Hepatocyte (in vitro differentiated cells): ENCODE data around the gene TRMT61A. TPM values are rescaled to one million over a fixed set of nuclear protein-coding genes. Genes with fewer than 3 reads are reported as not detected.

Experiments
- DNase-seq: peaks from one replicate; pipeline ENCODE4 v3.0.0-alpha.2; 2016; ENCODE audit warnings: low spot score
- H2AFZ ChIP-seq: fragments of 200-600 bp; sonication (generic); 2 replicates; pipeline ENCODE4 v1.6.0; 2016; ENCODE audit warnings: antibody characterized with exemption, mild to moderate bottlenecking
- H3K27ac ChIP-seq: fragments of 200-600 bp; sonication (generic); 2 replicates; pipeline ENCODE4 v1.5.1; 2016; ENCODE audit warnings: mild to moderate bottlenecking
- H3K27me3 ChIP-seq: fragments of 200-600 bp; sonication (generic); 2 replicates; pipeline ENCODE4 v1.6.1; 2016
- H3K36me3 ChIP-seq: fragments of 200-600 bp; sonication (generic); replicated peaks from 2 replicates; pipeline ENCODE4 v1.5.1; 2016; ENCODE audit warnings: low read depth; ENCODE audit not compliant: insufficient read depth
- H3K4me1 ChIP-seq: fragments of 200-600 bp; sonication (generic); 2 replicates; pipeline ENCODE4 v1.5.1; 2016; ENCODE audit warnings: mild to moderate bottlenecking, moderate library complexity; ENCODE audit not compliant: insufficient read depth
- H3K4me2 ChIP-seq: fragments of 200-600 bp; sonication (generic); 2 replicates; pipeline ENCODE4 v1.6.0; 2016
- H3K4me3 ChIP-seq: fragments of 200-600 bp; sonication (generic); 2 replicates; pipeline ENCODE4 v1.5.1; 2016; ENCODE audit warnings: mild to moderate bottlenecking
- H3K79me2 ChIP-seq: fragments of 200-600 bp; sonication (generic); 2 replicates; pipeline ENCODE4 v1.6.0; 2017; ENCODE audit warnings: mild to moderate bottlenecking
- H3K9me2 ChIP-seq: fragments of 200-600 bp; sonication (generic); replicated peaks from 2 replicates; pipeline ENCODE4 v1.6.0; 2017; ENCODE audit warnings: mild to moderate bottlenecking; ENCODE audit not compliant: insufficient read depth
- H3K9me3 ChIP-seq: fragments of 200-600 bp; sonication (generic); 2 replicates; pipeline ENCODE4 v1.5.1; 2016; ENCODE audit warnings: low read depth, mild to moderate bottlenecking
- H4K20me1 ChIP-seq: fragments of 200-600 bp; sonication (generic); 2 replicates; pipeline ENCODE4 v1.6.0; 2016; ENCODE audit warnings: mild to moderate bottlenecking; ENCODE audit not compliant: insufficient read depth, poor library complexity, severe bottlenecking
- CTCF ChIP-seq: fragments of 200-600 bp; sonication (generic); IDR thresholded peaks from 2 replicates; pipeline ENCODE4 v1.5.1; 2016; ENCODE audit warnings: antibody characterized with exemption, mild to moderate bottlenecking; ENCODE audit not compliant: poor library complexity
- EZH2 ChIP-seq: fragments of 200-600 bp; sonication (generic); IDR thresholded peaks from 2 replicates; pipeline ENCODE4 v1.6.1; 2016; ENCODE audit warnings: antibody characterized with exemption, mild to moderate bottlenecking, borderline replicate concordance
- EZH2phosphoT487 ChIP-seq: fragments of 200-600 bp; sonication (generic); IDR thresholded peaks from one replicate; pipeline ENCODE4 v1.6.1; 2018; ENCODE audit warnings: antibody characterized with exemption, mild to moderate bottlenecking, low read depth, moderate library complexity; ENCODE audit not compliant: unreplicated experiment, severe bottlenecking
- WGBS: methylation state at CpG from one replicate; pipeline ENCODE4 v1.1.6; 2016; ENCODE audit warnings: low lambda C conversion rate; ENCODE audit errors: missing lambda C conversion rate; 5-methylcytosine and 5-hydroxymethylcytosine counted together
- polyA plus RNA-seq: library from polyadenylated mRNA; unstranded; fragments of >200 nt; fragmentation: Nextera tagmentation; extraction: Ambion mirVana; gene quantifications from 2 replicates; pipeline ENCODE4 v1.2.1, GENCODE V29; 2016
- total RNA-seq: library from RNA; depleted of rRNA; stranded (reverse); fragments of >200 nt; gene quantifications from 2 replicates; pipeline ENCODE4 v1.2.3, GENCODE V29; 2014

Gene TRMT61A
- total and polyA plus RNA-seq, 2 experiments from 2014 or later, result 8.9 to 13.2 TPM

DNA sequence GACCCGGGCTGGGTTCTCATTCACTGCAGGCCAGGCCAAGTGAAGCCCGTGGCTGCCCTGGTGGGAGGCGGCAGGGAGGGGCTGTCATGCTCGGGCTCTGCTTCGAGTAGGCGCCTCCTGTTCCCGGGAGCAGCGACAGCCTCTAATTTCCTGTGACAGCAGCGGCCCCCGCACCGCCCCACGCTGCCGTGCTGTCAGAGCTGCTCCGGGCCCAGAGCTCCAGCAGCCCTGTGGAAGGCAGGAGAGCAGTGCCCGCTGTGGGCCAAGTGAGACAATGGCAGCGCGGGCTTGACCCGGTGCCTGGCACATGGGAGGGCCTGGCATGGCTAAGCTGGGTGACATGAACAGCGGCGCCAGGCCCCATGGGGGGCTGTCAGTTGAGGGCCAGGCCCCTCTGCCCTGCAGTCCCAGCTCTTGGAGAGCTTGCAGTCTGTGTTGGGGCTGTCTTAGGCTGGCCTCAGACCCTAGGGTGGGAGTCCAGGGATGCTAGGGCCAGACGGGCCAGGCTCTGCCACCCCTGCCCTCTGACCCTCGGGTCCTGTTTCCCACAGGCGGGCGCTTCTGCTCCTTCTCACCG, 5.1 kb downstream of the TRMT61A start:
- Histone ChIP-seq H4K20me1 (no peaks in the 10 kb centered on the region), H3K4me2 (no peak overlapping the region), H3K9me3 (no peaks in the 10 kb centered on the region), H3K4me3 (no peak overlapping the region), H2AFZ (no peak overlapping the region), H3K4me1 (peaks cover 5% of the 10 kb centered on the region), H3K9me2 (no peaks in the 10 kb centered on the region), H3K27me3 (no peaks in the 10 kb centered on the region), H3K36me3 (no peaks in the 10 kb centered on the region), H3K79me2 (peaks cover 23% of the 10 kb centered on the region), H3K27ac (no peak overlapping the region)
- 97% methylated on average over 25 of the region's 25 CpGs for WGBS
- no peak for DNase-seq
- no peak for TF ChIP-seq EZH2phosphoT487
- TF ChIP-seq EZH2, result no peak
- TF ChIP-seq CTCF, result no peak

GRCh38 chr14:103534576-103535061, 5.6 kb downstream of the TRMT61A start:
- TF ChIP-seq CTCF, result no peak
- TF ChIP-seq EZH2phosphoT487, result no peak
- TF ChIP-seq EZH2, result no peak
- no peak overlapping the region for H3K27ac ChIP-seq
- no peak overlapping the region for H2AFZ ChIP-seq
- H3K4me2 ChIP-seq, result no peak overlapping the region
- no peaks in the 10 kb centered on the region for H4K20me1 ChIP-seq
- no peaks in the 10 kb centered on the region for H3K36me3 ChIP-seq
- H3K4me1 ChIP-seq, result peaks cover 4% of the 10 kb centered on the region
- peaks cover 18% of the 10 kb centered on the region for H3K79me2 ChIP-seq
- no peaks in the 10 kb centered on the region for H3K9me2 ChIP-seq
- 89% methylated on average over 22 of the region's 22 CpGs for WGBS
- no peaks in the 10 kb centered on the region for H3K9me3 ChIP-seq
- H3K4me3 ChIP-seq, result no peak overlapping the region
- no peak for DNase-seq
- no peaks in the 10 kb centered on the region for H3K27me3 ChIP-seq

DNA sequence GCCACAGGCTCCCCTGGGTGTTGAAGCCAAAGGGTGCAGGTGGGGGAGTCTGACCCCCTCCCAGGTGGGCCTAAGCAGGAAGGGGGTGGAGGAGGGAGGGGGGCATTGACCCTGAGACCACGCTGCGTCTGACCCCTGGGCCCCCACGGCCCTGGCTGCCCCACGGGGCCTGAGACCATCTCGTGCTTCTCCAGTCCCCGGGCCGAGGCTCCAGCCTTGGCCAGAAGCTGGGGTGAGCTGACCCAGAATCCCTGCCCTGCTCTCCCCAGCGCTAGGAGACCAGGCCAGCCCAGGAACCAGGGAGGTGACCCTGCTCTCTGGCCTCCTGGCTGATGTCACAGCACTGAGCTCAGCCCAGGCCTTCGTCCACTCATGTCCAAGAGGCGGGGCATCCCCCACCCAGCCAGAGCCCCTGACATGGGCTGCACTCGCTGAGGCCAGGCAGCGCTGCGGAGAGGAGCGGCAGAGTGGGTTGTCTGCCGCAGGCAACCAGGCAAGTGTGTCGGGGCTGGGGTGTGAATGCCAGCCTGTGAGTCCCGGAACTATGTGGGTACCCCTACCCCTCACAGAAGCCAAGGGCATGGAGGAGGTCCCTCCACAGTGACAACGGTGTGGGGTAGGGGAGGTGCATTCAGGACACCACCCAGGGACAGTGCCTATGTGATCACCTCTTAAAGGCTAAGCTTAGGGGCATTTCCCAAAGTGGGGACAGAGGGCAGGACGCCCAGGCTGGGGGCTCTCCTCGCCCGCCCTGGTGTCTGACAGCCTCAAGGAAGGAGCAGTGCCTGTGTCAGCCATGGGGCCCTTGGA, 6.3 kb downstream of the TRMT61A start:
- H3K27me3 ChIP-seq, result no peaks in the 10 kb centered on the region
- H2AFZ ChIP-seq, result no peak overlapping the region
- no peak overlapping the region for H3K27ac ChIP-seq
- no peak overlapping the region for H3K4me3 ChIP-seq
- peaks cover 4% of the 10 kb centered on the region for H3K4me1 ChIP-seq
- TF ChIP-seq CTCF (no peak), EZH2phosphoT487 (no peak), EZH2 (no peak)
- peaks cover 11% of the 10 kb centered on the region for H3K79me2 ChIP-seq
- H3K4me2 ChIP-seq, result no peak overlapping the region
- DNase-seq, result no peak
- WGBS, result 90% methylated on average over 15 of the region's 21 CpGs
- H3K36me3 ChIP-seq, result no peaks in the 10 kb centered on the region
- no peaks in the 10 kb centered on the region for H3K9me3 ChIP-seq
- H4K20me1 ChIP-seq, result no peaks in the 10 kb centered on the region
- no peaks in the 10 kb centered on the region for H3K9me2 ChIP-seq
